Small intestine (tissue), 7 donors: Measurements from ENCODE around the gene PCBP2. TPM values are rescaled to one million over a fixed set of nuclear protein-coding genes. Genes with fewer than 3 reads are reported as not detected.
"Not testable (repeated sequence)": the region's sequence is repeated elsewhere in the genome, so short reads cannot be mapped to it uniquely, and the experiment has no call there.

ENCODE experiments used
- DNase-seq, 2 donors: peaks; one replicate each; pipeline versions ENCODE4 v3.0.0 to v3.0.0-alpha.2; 2013
- FAIRE-seq: peaks from 2 replicates; lab custom pipeline; 2012; peaks lifted over from hg19 to GRCh38; lab: Jason Lieb, UNC
- H3K27ac ChIP-seq, 3 donors: one replicate each; pipeline ENCODE4 v1.5.1; 2013; ENCODE audit warnings: low read length in 2 of 3, mild to moderate bottlenecking in 2 of 3, control low read depth in 1 of 3, inconsistent platforms in 1 of 3, low read depth in 1 of 3, moderate library complexity in 1 of 3
- H3K27me3 ChIP-seq, 3 donors: one replicate each; pipeline ENCODE4 v1.6.1; 2013; ENCODE audit warnings: low read length in 3 of 3, inconsistent platforms in 1 of 3; ENCODE audit not compliant: control insufficient read depth in 3 of 3, insufficient read depth in 3 of 3
- H3K36me3 ChIP-seq, 3 donors: one replicate each; pipeline ENCODE4 v1.6.1; 2013; ENCODE audit warnings: low read length in 3 of 3, inconsistent platforms in 1 of 3, low read depth in 1 of 3, mild to moderate bottlenecking in 1 of 3, moderate library complexity in 1 of 3; ENCODE audit not compliant: control insufficient read depth in 3 of 3, insufficient read depth in 2 of 3
- H3K4me1 ChIP-seq, 3 donors: one replicate each; pipeline ENCODE4 v1.6.1; 2013; ENCODE audit warnings: low read length in 2 of 3, inconsistent platforms in 1 of 3, low read depth in 1 of 3, mild to moderate bottlenecking in 1 of 3, moderate library complexity in 1 of 3; ENCODE audit not compliant: control insufficient read depth in 3 of 3, insufficient read depth in 2 of 3
- H3K4me3 ChIP-seq, 3 donors: one replicate each; pipeline ENCODE4 v1.5.1; 2013; ENCODE audit warnings: low read length in 3 of 3, control low read depth in 1 of 3, inconsistent platforms in 1 of 3, low read depth in 1 of 3, mild to moderate bottlenecking in 1 of 3, moderate library complexity in 1 of 3
- H3K9me3 ChIP-seq, 2 donors: one replicate each; pipeline ENCODE4 v1.6.1; 2013; ENCODE audit warnings: low read depth in 1 of 2, low read length in 1 of 2; ENCODE audit not compliant: control insufficient read depth in 2 of 2, insufficient read depth in 1 of 2
- WGBS, 3 donors: extraction: QIAGEN DNeasy Blood & Tissue Kit; methylation state at CpG; one replicate each; pipeline ENCODE4 v1.1.7; 2013; 5-methylcytosine and 5-hydroxymethylcytosine counted together
- polyA plus RNA-seq, 4 donors: library from polyadenylated mRNA; stranded (reverse) in 3 of 4; unstranded in 1 of 4; fragments of 200-250 nt in 3 of 4; fragments of 120-200 nt in 1 of 4; gene quantifications; one replicate each; pipeline versions ENCODE4 v1.2.1 to v1.2.3, GENCODE V29; 2013
- donor health status: healthy with polysubstance abuse.
- donor health status: control.
- donor health status: control.
- donor health status: Bipolar disorder and iron deficiency.
- donor health status: healthy.

PCBP2 gene
- polyA plus RNA-seq, 4 donors, result 446 to 821 (median 494) TPM

DNA sequence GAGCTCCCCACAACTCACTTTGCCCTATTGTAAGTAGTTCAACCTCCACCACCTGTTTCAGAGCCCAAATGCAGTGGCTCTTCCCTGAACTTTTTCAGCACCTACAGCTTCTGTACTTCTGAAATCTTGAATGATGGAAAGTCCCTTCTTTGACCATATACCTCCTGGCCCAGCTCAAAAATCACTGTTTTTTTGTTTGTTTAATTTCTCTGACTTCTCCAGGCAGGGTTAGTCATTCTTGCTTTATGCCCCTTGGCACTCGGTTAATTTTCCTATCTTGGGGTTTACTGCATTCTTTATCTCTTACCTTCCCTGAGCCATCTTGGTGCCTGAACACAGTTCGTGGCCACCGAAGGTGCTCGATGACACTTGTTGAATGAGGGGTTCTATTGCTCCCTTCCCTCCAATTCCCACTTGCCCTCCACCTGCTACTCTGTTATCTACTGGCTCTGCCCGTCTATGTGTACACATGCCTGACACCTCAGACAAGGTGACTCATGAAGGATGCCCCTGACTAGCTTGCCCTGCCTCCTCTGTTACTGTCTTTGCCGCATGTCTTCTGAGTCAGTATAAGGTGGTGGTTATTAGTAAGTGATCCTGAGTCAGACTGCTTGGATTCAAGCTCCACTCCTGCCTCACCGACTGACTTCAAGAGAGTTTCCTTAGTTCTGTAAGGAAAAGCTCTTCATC is 23.9 kb upstream of the PCBP2 start:
- Histone ChIP-seq H3K9me3 (no peaks in the 10 kb centered on the region), H3K4me3 (no peak overlapping the region), H3K4me1 (peaks cover 0 to 40% (median 2%) of the 10 kb centered on the region in 3 donors), H3K36me3 (peaks cover 0 to 20% (median 0%) of the 10 kb centered on the region in 3 donors), H3K27me3 (no peaks in the 10 kb centered on the region), H3K27ac (peak overlapping the region in 1 of 3 donors; percentile 58)
- WGBS, 3 donors, result 22 to 65% (median 49%) methylated on average over 7 of the region's 7 CpGs
- DNase-seq, result peak; percentile 54 to 71
- FAIRE-seq, result no peak

DNA sequence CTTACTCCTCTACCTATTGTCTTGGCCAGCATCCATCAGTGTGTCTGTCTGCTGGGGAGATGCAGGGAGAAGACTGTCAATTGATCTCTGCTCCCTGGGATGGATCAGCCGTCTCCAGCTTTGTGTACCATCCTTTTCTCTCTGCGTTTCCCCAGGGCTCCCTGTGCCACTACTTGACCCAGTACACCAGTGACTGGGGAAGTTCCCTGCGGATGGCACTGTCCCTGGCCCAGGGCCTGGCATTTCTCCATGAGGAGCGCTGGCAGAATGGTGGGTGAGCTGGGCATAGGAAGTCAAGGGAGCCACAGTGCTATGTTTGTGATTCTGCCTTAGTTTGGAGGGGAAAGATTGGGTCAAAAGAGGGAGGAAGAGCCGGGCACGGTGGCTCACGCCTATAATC is 23.2 kb upstream of the PCBP2 start:
- Histone ChIP-seq H3K4me3 (no peak overlapping the region), H3K27ac (peak overlapping the region in 1 of 3 donors; percentile 55), H3K4me1 (peaks cover 0 to 39% (median 2%) of the 10 kb centered on the region in 3 donors), H3K36me3 (peaks cover 0 to 20% (median 0%) of the 10 kb centered on the region in 3 donors), H3K27me3 (no peaks in the 10 kb centered on the region), H3K9me3 (no peaks in the 10 kb centered on the region)
- FAIRE-seq (no peak), DNase-seq (no peak)
- 87 to 94% (median 91%) methylated on average over 7 of the region's 7 CpGs for WGBS, 3 donors

DNA sequence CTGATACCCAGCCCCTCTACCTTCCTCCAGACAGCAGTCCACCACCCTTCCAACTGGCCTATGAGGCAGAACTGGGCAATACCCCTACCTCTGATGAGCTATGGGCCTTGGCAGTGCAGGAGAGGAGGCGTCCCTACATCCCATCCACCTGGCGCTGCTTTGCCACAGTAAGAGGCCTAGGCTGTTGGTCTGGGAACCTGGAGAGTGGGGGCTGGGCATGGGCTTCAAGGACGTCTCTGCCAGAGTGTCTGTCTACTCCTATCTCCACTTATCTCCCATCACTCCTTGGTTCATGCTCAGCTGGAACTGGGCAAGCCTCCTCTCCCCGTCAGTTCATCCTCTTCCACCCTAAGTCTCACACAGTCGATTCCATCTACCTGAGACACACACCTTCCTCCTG is 21.8 kb upstream of the PCBP2 start:
- no peak overlapping the region for H3K27ac ChIP-seq
- 86 to 92% (median 87%) methylated on average over 5 of the region's 5 CpGs for WGBS, 3 donors
- H3K4me3 ChIP-seq, result no peak overlapping the region
- FAIRE-seq, result no peak
- H3K27me3 ChIP-seq, result no peaks in the 10 kb centered on the region
- no peaks in the 10 kb centered on the region for H3K9me3 ChIP-seq
- DNase-seq, result no peak
- peaks cover 0 to 20% (median 0%) of the 10 kb centered on the region in 3 donors for H3K36me3 ChIP-seq
- H3K4me1 ChIP-seq, result peaks cover 0 to 25% (median 2%) of the 10 kb centered on the region in 3 donors

DNA sequence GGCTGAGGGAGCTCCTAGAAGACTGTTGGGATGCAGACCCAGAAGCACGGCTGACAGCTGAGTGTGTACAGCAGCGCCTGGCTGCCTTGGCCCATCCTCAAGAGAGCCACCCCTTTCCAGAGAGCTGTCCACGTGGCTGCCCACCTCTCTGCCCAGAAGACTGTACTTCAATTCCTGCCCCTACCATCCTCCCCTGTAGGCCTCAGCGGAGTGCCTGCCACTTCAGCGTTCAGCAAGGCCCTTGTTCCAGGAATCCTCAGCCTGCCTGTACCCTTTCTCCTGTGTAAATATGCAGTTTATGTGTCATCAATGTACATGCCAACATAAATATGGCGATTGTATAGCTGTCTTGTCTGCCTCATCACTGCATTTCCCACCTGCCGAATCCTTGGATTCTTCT is 20.7 kb upstream of the PCBP2 start:
- no peak for DNase-seq
- WGBS, 3 donors, result 84 to 85% (median 85%) methylated on average over 7 of the region's 7 CpGs
- H3K4me3 ChIP-seq, result no peak overlapping the region

DNA sequence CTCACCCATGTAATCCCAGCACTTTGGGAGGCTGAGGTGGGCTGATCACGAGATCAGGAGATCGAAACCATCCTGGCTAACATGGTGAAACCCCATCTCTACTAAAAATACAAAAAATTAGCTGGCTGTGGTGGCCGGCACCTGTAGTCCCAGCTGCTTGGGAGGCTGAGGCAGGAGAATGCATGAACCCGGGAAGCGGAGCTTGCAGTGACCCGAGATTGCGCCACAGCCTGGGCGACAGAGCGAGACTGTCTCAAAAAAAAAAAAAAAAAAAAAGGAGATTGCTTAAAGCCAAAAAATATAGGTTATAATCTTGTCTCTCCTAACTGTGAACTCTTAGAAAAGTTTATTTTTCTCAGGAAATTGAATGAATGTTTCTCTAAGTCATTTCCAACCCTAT is 16.6 kb upstream of the PCBP2 start:
- not testable (repeated sequence) for H3K27me3 ChIP-seq, DNase-seq, H3K27ac ChIP-seq, H3K36me3 ChIP-seq, H3K4me3 ChIP-seq, FAIRE-seq, H3K4me1 ChIP-seq, H3K9me3 ChIP-seq
- 96 to 99% (median 96%) methylated on average over 9 of the region's 9 CpGs for WGBS, 3 donors

More for the DNA sequence above, 20.7 kb upstream of the PCBP2 start:
- no peaks in the 10 kb centered on the region for H3K27me3 ChIP-seq
- H3K27ac ChIP-seq, result no peak overlapping the region
- no peak for FAIRE-seq
- no peaks in the 10 kb centered on the region for H3K9me3 ChIP-seq
- H3K4me1 ChIP-seq, result peaks cover 0 to 15% (median 2%) of the 10 kb centered on the region in 3 donors
- H3K36me3 ChIP-seq, result peaks cover 0 to 20% (median 0%) of the 10 kb centered on the region in 3 donors

DNA sequence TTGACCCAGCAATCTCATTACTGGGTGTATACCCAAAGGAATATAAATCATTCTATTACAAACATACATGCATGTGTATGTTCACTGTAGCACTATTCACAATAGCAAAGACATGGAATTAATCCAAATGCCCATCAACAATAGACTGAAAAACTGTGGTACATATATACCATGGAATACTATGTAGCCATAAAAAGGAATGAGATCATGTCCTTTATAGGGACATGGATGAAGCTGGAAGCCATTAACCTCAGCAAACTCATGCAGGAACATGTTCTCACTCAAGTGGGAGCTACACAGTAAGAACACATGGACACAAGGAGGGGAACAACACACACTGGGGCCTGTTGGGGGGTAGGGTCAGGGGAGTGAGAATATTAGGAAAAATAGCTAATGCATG is 12.3 kb upstream of the PCBP2 start:
- not testable (repeated sequence) for H3K36me3 ChIP-seq, H3K27ac ChIP-seq, DNase-seq, H3K9me3 ChIP-seq, H3K4me1 ChIP-seq, H3K4me3 ChIP-seq, H3K27me3 ChIP-seq, FAIRE-seq

DNA sequence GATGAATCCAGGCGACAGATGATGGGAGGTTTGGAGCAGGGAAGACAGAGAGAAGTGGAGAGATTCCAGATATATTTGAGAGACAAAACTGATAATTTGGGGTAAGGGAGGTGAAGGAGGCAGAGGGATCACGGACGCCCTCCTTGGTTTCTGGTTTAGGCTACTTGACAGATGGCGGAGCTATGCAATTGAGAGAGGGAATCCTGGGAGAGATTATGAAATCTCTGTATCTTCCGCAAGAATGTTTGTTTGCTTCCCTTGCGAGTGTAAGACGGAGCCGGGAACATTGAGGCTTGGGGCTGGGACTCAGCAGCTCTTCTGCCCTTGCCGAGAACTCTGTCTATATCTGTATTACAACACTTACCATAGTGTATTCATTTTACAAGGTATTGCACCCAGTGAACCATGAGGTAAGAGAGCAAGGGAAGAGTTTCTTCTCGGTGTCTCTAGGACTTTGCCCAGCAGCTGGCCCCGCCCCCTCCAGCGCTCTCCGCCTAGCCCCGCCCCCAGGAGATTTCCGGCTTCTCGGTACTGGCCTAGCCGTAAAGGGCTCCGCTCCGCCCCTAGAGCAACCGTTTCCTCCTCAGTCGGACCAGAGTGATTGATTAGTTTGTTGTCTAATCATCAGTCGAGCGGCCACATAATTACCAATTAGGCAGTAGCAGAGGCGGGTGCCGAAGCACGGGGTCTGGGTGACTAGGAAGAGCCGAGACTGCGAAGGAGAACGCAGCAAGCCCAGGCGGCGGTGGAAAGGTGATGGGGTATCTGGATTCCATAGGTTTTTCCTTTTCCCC is 10.7 kb upstream of the PCBP2 start, which contains the start of gene PRR13:
PRR13 (plus strand) TSS at position 695 of the 794 bp plus-strand sequence. CDS start 981 bp downstream, outside the sequence.
- DNase-seq (peak; percentile 99 to 100), FAIRE-seq (no peak)
- Histone ChIP-seq H3K27ac (peak within 1 kb of the TSS; percentile 92 to 98 (median 96)), H3K36me3 (peaks cover 1 to 20% (median 7%) of the 10 kb centered on the region in 3 donors), H3K4me3 (peak within 1 kb of the TSS; percentile 80 to 82 (median 81)), H3K9me3 (no peaks in the 10 kb centered on the region), H3K27me3 (no peaks in the 10 kb centered on the region), H3K4me1 (peaks cover 0 to 9% (median 0%) of the 10 kb centered on the region in 3 donors)
- whole genome bisulfite sequencing, 3 donors, result 0 to 2% (median 2%) methylated on average over 31 of the region's 31 CpGs

DNA sequence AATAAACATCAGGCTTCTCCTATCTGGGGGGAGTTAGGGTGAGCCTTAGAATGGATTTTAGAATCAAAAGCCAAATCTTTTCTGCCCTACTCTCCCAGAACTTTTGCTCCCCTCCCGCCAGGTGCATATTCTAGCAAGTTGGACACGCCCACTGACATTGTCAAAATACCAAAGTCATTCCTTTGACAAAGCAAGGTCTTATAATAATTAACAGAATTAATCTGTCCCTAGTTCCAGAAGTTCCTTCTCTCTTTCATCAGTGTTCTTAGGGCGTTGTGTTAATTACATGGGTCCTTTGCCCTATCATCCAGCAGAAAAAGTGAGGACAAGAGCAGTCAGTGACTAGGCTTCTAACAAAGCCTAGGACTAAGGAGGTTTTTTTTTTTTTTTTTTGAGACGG is 7.9 kb upstream of the PCBP2 start:
- FAIRE-seq (no peak), DNase-seq (peak; percentile 83 to 96)
- Histone ChIP-seq H3K27ac (peak overlapping the region; percentile 35 to 71 (median 43)), H3K36me3 (peaks cover 7 to 41% (median 9%) of the 10 kb centered on the region in 3 donors), H3K27me3 (no peaks in the 10 kb centered on the region), H3K4me1 (peaks cover 0 to 9% (median 0%) of the 10 kb centered on the region in 3 donors), H3K4me3 (peak overlapping the region in 1 of 3 donors; percentile 80), H3K9me3 (no peaks in the 10 kb centered on the region)
- 12 to 70% (median 37%) methylated on average over 3 to 4 of the region's 4 CpGs for WGBS, 3 donors
